HG02943 (cell line): Measurements from ENCODE around the gene AQP1.

ENCODE experiments used
- ATAC-seq: cut with Tn5 transposase; IDR thresholded peaks from one replicate; pipeline ENCODE4 v1.9.1; 2021; ENCODE audit warnings: mild to moderate bottlenecking, low read depth, moderate library complexity; ENCODE audit not compliant: unreplicated experiment

AQP1 gene

DNA sequence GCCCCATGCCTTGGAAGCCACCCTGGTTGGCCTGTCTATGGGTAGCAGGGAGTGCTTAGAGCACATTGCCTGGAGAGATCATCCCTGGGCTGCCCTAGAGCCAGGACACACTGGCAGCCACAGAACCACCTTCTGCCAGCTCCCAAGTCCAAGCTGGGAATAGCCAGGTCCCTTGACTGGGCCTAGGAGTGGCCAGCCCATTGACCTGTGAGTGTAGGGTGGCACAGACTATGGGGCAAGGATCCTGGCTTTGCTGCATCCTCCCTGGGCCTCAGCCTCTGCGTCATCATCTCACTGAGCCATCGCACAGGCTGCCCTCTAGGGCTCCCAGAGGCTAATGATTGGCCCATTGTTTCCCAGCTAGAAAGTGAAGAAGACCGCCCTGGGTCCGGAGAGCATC lies 7.0 kb downstream of the AQP1 start:
- ATAC-seq = no peak

DNA sequence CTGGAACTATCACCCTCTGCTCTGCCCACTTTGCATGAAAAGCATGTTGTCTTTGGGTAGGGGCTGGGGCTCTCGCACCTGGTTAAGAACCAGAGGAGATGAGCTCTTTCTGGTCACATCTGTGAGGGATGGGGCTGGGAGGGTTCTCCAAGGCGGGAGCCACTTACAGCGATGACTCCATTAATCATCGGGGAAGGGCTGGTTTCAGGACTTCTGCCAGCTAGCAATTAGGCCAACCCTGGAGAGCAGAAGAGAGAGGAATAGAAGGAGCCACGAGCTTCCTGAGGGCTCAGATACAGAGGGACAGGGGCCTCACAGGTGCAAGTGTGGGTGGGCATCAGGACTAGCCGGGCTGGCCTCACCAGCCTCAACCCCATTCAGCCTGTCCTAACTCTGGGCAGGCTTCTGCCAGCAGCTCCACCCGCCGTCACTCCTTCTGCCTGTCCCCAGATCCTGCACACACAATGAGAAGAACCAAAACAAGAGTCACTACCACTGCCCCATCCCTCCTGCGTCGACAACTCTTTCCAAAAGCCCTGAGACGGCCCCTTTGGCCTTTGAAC lies 8.4 kb downstream of the AQP1 start:
- no peak for ATAC-seq

DNA sequence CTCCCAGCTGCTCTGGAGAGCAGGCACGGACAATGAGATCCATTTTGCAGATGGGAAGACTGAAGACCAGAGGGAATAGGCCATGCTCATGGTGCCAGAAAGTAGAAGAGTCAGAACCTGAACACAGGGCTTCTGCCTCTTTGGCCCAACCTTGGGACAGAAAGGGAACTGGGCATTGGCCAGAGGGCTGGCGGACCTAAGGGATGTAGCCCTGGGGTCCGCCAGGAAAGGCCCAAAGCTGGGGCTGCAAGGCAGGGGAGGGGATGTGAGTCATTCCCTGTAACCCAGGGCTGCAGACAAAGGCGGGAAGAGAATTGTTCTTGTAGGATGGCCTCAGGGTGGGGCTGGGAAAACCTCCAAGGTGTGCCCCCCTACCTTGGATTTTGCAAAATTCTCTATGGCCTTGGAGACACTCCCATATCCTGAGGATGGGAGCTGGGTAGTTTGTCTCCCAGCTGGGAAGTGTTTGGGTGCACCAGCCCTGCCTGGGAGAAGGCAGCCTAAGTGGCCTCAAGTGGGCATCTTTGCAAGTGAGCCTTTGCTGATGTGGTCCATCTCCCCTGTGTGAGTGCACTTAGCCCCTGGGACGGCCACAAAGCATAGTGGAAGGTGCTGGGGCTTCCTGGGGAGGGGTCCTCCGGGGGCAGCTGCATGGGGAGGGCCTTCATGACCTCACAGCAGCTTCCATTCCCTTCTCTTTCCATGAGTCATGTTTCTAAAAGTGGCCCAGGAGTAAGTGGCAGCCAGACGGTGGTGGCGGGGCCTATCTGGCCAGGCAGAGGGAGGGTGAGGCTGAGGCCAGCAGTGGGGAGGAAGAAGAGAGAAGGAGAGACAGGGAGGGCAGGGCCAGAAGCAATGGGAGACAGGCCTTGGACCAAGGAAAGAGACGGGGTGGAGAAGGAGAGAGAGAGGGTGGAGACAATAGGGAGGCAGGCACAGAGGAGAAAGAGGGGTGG lies 9.2 kb downstream of the AQP1 start:
- ATAC-seq = no peak

DNA sequence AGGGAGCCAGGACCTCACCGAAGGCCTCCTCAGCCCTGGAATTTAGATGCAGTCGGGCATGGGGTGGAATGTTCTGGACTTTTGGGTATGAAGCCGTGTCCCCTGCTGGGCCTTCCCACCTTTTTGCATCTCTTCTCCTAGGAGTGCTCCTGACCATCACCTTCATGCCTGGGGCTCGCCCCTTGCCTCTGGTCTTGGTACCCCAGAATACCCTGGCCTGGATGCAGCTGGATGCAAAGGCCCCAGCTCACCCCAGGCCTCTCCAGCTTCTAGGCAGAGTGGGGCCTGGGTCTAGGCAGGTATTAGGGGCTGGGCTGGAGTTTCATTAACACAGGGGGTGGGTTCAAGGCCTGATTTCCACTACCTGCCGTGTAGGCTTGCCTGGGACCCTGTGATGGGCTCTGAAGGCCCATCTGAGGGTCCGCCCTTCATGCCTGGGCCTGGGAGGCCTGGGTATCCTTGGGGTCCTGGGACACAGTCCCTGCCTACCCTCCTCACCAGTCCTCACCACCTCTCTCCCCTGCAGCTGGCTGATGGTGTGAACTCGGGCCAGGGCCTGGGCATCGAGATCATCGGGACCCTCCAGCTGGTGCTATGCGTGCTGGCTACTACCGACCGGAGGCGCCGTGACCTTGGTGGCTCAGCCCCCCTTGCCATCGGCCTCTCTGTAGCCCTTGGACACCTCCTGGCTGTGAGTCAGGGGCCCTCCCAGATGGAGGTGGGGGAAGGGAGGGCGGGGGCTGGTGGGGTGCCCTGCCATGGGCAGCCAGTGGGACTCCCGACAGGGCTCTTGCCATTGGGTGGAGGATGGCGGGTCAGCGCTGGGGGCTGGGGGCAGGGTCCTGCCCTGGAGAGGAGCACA lies 10.1 kb downstream of the AQP1 start:
- ATAC-seq = no peak

DNA sequence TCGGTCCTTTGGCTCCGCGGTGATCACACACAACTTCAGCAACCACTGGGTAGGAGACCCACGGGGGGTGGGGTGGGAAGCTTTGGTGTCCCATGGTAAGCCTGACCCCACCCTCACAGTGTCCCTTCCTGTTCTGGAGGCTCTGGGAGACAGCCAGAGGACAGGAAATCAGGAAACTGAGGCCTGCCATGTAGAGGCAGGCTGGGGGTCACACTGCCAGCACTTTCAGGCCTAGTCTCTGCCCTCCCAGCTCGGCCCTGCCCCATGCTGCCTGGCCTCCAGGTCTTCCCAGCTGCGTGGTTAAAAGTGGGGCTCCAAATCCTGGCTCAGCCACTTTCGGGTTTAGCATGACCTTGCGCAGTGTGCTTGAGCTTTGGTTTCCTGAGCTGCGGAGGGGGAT lies 10.9 kb downstream of the AQP1 start:
- ATAC-seq = no peak

DNA sequence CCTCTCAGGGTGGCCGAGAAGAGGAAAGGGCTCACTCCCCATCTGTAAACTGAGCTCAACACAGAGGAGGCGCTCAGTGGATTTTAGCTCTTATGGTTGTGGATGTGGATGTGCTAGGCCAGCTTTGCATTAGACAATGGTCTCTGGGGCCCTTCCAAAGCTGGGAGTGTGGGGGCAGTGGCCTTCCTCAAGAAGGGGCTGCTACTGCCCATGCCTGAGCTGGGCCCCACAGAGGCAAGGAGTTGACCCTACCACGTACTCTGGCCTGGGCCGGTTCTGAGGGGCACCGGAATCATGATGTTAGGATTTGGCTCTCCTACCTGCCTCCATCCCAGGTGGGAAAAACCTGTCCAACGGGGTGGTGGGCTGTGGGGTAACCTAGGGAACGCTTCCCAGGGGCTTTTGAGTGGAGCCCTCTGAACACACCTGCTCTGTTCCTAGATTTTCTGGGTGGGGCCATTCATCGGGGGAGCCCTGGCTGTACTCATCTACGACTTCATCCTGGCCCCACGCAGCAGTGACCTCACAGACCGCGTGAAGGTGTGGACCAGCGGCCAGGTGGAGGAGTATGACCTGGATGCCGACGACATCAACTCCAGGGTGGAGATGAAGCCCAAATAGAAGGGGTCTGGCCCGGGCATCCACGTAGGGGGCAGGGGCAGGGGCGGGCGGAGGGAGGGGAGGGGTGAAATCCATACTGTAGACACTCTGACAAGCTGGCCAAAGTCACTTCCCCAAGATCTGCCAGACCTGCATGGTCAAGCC lies 11.5 kb downstream of the AQP1 start:
- no peak for ATAC-seq

DNA sequence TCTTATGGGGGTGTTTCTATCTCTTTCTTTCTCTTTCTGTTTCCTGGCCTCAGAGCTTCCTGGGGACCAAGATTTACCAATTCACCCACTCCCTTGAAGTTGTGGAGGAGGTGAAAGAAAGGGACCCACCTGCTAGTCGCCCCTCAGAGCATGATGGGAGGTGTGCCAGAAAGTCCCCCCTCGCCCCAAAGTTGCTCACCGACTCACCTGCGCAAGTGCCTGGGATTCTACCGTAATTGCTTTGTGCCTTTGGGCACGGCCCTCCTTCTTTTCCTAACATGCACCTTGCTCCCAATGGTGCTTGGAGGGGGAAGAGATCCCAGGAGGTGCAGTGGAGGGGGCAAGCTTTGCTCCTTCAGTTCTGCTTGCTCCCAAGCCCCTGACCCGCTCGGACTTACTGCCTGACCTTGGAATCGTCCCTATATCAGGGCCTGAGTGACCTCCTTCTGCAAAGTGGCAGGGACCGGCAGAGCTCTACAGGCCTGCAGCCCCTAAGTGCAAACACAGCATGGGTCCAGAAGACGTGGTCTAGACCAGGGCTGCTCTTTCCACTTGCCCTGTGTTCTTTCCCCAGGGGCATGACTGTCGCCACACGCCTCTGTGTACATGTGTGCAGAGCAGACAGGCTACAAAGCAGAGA lies 12.2 kb downstream of the AQP1 start:
- ATAC-seq = no peak

DNA sequence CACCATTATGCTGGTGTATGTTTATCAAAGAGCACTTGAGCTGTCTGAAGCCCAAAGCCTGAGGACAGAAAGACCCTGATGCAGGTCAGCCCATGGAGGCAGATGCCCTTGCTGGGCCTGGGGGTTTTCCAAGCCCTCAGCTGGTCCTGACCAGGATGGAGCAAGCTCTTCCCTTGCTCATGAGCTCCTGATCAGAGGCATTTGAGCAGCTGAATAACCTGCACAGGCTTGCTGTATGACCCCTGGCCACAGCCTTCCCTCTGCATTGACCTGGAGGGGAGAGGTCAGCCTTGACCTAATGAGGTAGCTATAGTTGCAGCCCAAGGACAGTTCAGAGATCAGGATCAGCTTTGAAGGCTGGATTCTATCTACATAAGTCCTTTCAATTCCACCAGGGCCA lies 13.0 kb downstream of the AQP1 start:
- ATAC-seq = no peak

DNA sequence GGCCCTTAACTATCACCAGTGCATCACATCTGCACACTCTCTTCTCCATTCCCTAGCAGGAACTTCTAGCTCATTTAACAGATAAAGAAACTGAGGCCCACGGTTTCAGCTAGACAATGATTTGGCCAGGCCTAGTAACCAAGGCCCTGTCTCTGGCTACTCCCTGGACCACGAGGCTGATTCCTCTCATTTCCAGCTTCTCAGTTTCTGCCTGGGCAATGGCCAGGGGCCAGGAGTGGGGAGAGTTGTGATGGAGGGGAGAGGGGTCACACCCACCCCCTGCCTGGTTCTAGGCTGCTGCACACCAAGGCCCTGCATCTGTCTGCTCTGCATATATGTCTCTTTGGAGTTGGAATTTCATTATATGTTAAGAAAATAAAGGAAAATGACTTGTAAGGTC lies 13.5 kb downstream of the AQP1 start:
- ATAC-seq = no peak

DNA sequence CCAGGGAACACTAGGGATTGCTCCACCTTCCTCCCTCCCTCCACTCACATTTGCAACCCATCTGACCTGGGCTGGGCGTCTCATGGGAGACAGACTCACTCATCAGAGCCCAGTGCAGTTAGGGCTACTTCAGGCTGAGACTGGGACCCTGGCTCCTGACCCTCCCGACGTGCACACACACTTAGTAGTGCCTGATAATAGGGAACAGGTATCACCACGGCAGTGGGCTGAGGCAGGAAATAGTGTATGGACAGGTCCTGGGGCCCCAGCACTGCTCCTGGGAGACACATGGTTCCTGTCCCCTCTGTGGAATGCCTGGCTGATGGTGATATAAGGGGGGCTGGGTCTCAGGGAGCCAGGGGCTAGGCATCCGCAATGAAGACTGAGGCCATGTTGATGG lies 14.3 kb downstream of the AQP1 start:
- no peak for ATAC-seq

DNA sequence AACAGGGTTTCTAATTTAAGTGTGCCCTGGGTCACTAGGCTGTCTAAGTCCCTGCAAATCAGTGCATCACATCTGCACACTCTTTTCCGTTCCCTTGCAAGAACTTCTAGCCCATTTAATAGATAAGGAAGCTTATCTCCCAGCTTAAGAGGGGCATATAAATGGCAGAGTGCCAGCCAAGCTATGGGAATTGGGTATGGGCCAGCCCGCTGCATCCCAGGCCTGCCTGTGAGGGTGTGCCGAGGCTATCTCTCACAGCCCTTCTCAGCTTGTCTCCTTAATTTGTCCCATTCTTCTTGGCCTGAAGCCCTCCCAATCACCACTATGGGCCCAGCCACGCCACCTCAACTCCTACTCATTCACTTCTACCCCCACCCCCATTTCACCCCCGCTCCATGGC lies 14.7 kb downstream of the AQP1 start:
- no peak for ATAC-seq

DNA sequence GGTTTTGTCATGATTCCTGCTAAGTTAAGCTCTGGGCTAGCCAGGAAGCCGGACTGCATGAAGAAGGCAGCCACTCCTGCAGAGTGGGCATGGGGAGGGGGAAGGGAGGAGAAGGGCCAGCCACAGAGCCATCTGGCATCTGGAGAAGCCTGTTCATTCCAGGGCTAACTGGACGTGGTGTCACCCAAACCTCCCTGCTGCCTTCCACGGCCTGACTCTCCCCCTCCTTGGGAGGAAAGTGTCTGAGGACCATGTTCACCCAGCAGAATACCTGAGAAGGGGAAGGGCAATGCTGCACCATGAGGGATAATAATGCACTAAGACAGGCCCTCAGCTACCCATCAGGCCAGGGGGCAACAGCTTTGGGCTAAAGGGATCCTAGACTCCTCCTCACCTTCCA lies 15.4 kb downstream of the AQP1 start:
- ATAC-seq = no peak

DNA sequence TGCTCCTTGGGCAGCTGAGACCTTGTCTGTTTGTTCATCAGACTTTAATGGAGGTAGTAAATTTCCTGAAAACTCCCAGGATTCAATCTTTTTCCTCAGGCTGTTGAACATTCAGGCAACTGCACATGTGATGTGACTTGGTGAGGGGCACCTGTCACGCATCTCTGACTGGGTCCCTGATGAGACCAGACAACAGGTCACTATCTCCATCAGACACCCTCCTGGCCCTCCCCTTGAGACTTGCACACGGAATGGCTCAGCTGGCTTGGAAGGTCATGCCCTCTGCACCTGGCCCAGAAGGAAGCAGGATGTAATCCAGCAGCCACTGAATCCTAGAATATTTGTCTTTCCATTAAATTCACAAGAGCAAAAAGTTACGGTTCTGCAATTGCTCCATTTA lies 15.9 kb downstream of the AQP1 start:
- ATAC-seq = no peak

DNA sequence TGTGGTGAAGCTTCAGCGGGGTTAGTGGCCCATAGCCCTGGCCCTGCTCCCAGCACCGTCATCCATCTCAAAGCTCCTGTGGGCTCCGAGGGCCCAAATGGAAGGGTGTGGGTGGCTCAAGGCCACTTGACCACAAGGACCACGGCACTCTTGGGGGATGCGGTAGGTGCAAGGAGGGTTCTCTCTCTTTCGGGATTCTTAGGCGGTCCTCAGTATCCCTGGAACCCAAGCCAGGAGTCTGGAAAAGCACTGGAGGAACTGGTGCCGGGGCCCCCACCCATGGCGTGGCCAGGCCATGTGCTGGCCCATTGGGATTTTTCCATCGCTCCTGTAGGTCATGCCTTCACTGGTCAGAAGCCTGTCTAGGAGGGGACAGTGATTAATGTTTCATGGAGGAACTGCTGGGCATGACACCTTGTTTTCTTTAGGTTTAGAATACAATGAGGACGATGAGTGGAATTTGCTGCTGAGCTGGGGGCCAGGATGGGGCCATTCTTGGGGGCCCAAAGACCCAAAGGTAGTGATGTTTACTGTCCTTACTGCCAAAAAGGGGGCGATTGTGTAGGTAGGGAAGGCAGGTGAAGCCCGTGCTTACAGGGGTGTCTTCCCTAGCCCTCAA lies 16.7 kb downstream of the AQP1 start:
- no peak for ATAC-seq

DNA sequence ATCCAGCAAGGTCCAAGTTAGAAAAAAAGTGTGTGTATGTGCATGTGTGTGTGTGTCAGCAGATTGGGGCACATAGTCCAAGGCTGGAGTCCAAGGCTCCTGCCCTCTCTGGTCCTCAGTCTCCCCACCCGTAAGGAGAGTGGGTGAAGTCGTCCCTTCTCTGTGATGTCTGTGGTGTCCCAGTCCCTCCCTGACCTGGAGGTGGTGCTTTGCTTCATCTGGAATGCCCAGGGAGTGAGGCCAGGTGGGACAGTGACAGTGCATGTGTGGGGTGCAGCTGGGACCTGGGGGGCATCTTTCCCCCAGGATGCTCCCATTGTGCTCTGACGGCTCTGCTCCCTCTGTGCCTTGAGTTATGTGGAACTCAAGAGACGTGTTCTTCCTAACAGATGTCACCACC lies 18.0 kb downstream of the AQP1 start:
- no peak for ATAC-seq

DNA sequence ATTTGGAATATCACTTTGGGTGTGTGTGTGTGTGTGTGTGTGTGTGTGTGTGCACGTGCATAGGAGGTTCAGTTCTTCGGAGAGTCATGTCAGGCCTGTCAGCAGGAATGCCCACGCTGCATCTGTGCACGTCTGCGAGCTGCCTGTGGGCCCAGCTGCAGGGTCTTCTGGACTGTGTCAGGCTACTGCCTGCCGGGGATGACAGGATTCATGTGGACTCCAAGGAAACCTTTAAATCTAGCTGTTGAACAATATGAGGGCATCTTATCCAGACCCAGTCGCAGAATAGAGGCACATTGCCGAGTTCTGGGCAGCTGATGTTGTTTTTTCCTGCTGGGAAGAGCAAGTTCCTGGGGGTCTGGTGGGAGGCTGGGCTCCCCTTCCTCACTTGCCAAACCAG lies 19.0 kb downstream of the AQP1 start:
- ATAC-seq = no peak

DNA sequence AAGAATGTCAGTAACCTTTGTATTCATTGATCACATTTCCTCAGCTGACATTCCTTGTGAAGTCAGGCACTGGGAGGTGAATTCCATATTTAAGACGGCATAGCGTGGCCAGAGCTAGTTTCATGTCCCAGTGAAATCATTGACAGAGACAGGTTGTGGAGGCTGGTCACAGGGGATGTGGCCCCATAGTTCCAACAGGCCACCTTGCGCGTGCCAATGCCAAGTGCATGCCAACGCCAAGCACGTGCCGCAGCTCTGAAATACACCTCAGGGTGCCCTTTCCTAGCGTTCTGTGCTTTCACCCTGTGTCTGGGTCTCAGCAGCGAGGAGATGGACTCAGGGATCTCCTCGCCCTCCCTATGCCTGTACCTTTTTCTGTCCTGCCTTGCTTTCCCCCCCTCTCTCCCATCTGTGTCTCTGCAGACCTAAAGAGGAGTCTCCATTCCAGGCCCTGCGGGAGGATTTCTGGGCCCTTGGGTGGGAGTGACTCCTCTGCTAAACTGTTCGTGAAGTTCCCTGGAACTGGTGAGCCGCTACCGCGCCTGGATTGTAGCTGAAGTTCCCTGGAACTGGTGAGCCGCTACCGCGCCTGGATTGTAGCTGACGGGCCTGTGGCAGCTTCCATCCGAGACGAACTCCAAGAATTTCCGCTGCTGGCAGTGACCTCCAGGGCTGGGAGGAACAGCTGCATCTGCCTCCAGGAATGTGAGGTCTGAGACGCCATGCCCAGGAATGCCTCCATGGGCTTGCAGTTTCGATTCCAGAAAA lies 19.7 kb downstream of the AQP1 start:
- ATAC-seq = no peak

DNA sequence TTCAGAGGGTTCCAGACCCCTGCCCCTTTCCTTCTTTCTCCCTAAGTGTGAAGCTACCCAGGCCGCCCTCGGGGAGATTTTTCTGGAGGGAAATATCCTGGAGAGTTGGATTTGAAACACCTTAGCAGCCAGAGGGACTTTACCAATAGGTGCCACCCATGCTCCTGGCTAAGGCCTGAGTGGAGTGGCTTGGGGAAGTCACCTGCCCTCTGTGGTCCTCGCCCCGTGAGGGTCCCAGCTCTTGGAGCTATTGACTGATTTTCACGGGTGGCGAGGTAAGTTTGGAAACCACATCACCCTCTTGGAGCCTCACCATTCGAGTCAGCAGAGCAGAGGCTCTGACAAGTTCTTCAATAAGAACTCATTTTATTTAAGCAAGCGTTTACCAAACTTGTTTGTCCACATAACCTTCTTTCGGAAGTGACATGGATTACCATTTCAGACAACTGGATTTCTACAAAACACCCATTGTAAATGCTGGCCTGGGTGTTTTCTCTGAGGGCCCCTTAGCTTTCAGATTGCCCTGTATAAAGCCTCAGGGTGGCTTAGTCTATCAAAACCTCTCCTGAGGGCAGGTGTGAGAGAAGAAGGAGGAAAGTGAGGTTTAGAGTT lies 20.4 kb downstream of the AQP1 start:
- ATAC-seq = no peak

DNA sequence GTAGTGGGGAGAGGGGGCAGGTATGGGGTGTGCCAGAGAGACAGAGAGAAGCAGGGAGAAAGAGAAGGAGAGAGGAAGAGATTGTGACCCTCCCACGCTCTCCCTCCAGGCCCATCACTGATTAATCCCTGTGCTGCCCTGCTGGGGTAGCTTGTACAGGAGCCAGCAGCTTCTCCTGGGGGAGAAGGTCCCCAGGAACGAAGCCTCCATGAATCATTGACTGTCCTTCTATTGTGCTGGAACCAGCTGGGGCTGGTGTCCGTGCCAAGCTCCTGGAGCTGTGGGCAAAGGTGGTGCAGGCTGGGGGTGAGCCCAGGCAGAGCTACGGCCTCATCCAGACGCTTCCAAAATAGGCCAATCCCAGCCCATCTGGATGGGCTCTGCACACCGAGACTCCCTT lies 20.9 kb downstream of the AQP1 start:
- no peak for ATAC-seq
